Muscle of back (tissue), 11 donors: ENCODE data around the gene VIM. TPM values are rescaled to one million over a fixed set of nuclear protein-coding genes. Genes with fewer than 3 reads are reported as not detected.

Experiments
- DNase-seq, 3 donors: peaks; one replicate each; pipeline versions ENCODE4 v3.0.0 to v3.0.0-alpha.2; 2013
- polyA plus RNA-seq, 10 donors: library from polyadenylated mRNA; unstranded; fragments of 120-200 nt; gene quantifications; one replicate each; pipeline ENCODE4 v1.2.1, GENCODE V29; 2013; ENCODE audit not compliant: insufficient read length in 10 of 10

The VIM gene
- polyA plus RNA-seq, 10 donors, result 1,996 to 4,032 (median 2,773) TPM

DNA sequence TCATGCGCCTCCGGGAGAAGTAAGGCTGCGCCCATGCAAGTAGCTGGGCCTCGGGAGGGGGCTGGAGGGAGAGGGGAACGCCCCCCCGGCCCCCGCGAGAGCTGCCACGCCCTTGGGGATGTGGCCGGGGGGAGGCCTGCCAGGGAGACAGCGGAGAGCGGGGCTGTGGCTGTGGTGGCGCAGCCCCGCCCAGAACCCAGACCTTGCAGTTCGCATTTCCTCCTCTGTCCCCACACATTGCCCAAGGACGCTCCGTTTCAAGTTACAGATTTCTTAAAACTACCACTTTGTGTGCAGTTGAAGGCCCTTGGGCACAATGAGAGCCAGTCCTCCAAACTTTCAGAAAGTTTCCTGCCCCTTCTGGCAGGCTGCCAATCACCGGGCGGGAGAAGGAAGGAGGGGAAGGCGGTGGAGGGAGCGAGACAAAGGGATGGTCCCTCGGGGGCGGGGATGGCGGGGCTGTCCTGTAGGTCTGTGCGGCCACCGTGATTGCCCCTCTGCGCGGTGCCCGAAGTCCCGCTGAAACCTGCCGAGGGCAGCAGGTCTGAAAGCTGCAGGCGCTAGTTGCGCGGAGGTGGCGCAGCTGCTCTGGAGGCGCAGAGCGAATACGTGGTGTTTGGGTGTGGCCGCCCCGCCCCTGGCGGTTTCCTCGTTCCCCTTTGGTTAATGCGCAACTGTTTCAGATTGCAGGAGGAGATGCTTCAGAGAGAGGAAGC, 2.1 kb downstream of the VIM start:
- DNase-seq, result peak; percentile 77 to 96 (median 87)

DNA sequence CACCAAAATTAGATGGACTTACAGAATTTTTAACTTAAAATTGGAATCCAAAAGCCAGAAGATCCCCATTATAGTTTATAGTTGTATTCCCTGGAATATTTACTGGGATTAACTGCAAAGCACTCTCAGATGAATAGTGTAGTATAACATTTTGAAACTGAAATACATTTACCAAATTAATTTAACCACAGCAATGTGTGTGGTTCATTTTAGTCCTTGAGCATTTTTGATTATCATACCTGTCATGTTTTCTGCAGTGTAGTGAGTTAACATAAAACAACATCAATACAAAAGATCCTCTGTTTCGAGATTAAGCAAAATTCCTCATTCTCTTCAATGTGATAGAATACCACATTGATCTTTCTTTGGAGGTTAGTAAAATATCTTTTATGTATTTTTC, 3.7 kb downstream of the VIM start:
- DNase-seq, result no peak

DNA sequence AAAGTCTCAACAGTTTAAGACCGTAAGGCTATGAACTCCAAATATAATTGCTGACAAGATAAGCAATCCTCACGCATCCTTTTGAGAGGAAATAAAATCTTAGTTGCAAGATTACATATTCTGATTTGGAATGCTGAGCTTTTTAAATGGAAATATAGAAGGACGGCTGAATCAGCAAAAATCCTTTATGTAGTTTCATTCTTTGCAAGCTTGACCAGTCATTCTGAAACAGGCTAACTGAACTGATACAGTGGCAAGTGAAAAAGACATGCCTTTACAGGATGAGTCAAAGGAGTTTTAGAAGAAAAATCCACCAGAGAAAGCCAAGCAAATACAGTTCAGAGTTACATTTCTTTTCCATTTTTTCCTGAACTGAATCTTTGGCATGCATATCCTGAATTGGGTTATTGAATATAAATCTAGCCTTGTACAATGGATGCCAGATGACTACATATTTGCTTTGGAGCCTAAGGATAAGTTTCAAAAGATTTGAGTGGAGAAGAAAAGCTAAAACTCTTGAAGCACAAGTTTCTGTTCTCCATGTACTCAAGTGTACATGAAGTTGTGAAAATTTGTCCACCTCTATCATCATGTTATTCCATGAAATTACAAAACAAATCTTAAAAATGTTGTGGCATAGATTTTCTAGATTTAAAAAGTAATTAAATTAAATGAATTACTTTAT, 4.4 kb downstream of the VIM start:
- DNase-seq, result no peak

DNA sequence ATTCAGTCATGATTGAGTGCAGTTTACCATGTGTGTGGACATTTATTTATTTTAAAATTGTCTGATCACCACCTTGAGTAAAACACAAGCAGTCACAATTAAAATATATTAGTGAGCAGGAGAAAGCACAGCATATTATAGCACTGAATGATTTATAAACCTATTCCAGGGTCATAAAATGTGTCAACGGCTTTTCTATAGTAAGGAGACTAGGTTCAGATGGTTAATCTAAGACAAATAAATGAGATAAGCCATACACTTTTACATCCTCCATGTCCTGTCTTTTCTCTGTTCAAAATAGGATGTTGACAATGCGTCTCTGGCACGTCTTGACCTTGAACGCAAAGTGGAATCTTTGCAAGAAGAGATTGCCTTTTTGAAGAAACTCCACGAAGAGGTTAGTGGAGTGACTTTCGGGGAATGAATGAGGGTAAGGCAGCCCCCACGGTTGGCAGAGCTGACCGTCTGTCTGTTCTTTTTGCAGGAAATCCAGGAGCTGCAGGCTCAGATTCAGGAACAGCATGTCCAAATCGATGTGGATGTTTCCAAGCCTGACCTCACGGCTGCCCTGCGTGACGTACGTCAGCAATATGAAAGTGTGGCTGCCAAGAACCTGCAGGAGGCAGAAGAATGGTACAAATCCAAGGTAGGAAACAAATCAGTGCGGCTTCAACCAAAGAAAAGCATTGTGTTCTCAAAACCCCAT, 5.4 kb downstream of the VIM start:
- no peak for DNase-seq

DNA sequence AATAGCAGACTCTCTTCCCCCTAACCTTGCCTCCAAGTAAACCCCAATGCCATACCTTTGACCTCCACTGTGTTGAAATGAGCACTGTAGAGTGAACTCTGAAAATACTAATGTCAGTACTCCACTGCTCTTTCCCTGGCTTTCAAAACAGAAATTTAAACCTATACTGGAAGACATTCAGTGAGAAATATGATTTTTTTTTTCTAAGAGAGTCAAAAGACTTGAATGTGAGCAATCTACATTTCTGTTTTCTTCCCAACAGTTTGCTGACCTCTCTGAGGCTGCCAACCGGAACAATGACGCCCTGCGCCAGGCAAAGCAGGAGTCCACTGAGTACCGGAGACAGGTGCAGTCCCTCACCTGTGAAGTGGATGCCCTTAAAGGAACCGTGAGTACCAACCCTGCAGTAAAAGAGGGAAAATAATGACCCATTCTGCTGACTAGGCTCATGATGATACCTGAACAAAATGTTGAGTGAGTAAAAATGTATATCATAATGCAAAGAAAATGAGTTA, 6.4 kb downstream of the VIM start:
- DNase-seq, result no peak

DNA sequence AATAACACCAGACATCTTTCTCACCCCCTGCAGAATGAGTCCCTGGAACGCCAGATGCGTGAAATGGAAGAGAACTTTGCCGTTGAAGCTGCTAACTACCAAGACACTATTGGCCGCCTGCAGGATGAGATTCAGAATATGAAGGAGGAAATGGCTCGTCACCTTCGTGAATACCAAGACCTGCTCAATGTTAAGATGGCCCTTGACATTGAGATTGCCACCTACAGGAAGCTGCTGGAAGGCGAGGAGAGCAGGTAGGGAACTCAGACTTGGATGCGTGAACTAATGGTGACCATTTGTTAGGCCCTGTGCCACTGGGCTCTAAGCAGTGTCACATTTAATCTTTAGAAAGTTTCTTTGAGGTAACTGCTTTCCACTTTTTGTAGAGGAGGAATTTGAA, 7.1 kb downstream of the VIM start:
- no peak for DNase-seq

DNA sequence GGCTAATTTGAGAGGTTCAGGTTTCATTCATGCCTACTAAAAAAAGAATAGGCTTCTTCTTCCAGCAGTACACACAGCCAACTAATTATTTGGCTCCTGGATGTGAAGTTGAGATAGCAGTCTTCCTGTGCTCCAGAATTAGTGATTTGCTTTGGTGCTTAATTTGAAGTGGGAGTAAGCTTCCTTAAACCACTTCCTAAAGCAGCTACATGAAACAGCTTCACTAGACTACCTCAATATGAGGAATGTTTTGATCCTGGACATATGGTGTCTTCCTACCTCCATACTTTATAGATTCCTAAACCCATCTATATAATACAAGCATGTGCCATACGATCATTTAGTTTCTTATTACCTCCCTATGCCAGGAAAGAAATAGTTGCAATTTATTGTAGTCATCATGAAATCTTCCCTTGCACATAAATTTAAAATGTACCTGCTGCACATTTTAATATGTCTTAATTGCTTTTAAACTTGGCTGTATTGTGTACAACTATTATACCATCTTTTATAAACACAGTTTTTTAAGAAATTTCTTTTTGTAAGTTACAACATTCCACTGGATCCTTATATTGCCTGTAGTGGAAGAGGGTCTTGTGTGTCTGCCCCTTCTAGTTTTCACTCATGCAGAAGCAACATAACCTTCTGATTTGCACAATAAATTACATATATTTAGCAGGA, 8.6 kb downstream of the VIM start:
- no peak for DNase-seq

DNA sequence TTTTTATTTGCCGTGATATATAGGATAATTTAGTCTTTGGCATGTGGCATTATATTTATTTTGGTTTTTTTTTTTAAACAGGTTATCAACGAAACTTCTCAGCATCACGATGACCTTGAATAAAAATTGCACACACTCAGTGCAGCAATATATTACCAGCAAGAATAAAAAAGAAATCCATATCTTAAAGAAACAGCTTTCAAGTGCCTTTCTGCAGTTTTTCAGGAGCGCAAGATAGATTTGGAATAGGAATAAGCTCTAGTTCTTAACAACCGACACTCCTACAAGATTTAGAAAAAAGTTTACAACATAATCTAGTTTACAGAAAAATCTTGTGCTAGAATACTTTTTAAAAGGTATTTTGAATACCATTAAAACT, 9.1 kb downstream of the VIM start:
- DNase-seq, result no peak

GRCh38 chr10:17237915-17238444, 9.9 kb downstream of the VIM start:
- no peak for DNase-seq

GRCh38 chr10:17238445-17239291, 10.6 kb downstream of the VIM start:
- DNase-seq, result peak in 2 of 3 donors; percentile 62 to 69

DNA sequence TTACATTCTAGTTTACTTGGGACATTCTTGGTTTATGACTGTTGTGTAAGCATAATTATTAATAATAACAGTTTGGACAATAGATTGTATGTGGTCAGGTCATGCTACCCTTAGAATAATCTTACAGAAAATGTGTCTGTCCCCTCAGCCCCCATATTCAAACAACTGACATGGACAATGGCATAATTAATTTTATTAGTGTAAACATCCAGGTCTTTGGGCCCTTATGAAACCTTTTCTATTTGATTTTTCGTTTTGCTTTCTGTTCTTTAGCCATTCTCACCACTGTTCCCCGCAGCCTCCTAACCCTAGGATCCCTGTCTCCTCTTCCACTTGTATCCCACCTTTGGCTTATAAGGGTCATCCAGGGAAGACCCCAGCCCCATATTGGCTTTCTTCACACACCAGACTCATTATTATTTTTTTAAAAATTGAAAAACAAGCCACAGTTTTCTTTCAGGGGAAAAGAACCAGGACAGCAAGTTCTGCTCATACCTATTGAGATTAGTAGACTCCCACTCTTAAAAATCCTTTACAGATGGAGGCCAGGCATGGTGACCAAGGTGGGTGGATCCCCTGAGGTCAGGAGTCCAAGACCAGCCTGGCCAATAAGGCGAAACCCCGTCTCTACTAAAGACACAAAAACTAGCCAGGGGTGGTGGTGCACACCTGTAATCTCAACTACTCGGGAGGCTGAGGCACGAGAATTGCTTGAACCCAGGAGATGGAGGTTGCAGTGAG, 11.5 kb downstream of the VIM start:
- DNase-seq, result no peak

GRCh38 chr10:17240096-17240495, 12.1 kb downstream of the VIM start:
- no peak for DNase-seq

- DNase-seq, result no peak
These were observed 12.6 kb downstream of the VIM start for GRCh38 chr10:17240616-17241015.

- DNase-seq, result no peak
These were observed 13.7 kb downstream of the VIM start for GRCh38 chr10:17241611-17242333.

- no peak for DNase-seq
These were observed 16.8 kb downstream of the VIM start for GRCh38 chr10:17244700-17245365.

GRCh38 chr10:17247210-17247609, 19.2 kb downstream of the VIM start:
- no peak for DNase-seq

DNA sequence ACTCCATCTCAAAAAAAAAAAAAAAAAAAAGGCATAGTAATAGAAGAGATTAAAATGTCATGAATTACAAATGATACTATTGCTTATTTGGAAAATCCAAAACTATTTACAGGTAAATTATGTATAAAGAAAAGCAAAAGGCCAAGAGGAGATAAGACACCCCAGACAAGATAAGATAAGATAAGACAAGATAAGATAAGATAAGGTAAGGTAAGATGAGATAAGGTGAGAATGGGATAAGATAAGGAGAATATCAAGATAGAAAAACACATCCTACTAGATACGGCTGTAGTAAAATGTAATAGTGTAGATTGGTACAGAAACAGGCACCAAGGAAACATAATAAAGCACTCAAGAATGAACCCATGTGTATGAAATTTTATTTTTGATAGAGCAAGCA, 20.9 kb downstream of the VIM start:
- DNase-seq, result no peak

GRCh38 chr10:17249820-17250219, 21.8 kb downstream of the VIM start:
- DNase-seq, result no peak

DNA sequence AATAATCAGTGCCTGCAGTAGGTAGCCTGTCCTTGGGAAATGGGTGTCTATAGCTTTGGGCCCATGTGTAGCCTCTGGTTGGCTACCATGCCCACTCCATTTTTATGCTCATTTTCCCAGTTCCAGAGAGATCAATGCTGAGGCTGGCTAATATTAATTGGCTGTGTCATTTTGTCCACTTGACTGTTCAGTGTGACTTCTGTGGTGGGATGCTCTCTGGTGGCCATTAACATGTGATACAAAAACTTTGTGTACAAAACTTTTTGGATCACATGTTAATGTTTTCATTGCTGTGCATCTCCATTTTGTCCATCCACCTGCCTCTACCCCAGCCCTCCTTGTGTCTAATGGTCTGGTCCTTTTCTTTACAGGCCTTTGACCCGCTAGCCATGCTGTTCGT, 22.7 kb downstream of the VIM start:
- DNase-seq, result no peak
